LNCaP clone FGC (cell line): Measurements from ENCODE around the gene ZNF746.

ENCODE experiments used
- DNase-seq: peaks from one replicate; pipeline ENCODE4 v3.0.0-alpha.2; 2011; ENCODE audit warnings: low read depth
- H3K4me3 ChIP-seq: 2 replicates; pipeline ENCODE4 v1.5.1; 2011; ENCODE audit warnings: mild to moderate bottlenecking, low read depth, low read length, control low read depth
- CTCF ChIP-seq: IDR thresholded peaks from 2 replicates; pipeline ENCODE4 v1.5.1; 2012; ENCODE audit warnings: mild to moderate bottlenecking; ENCODE audit not compliant: control insufficient read depth, insufficient read depth; ENCODE audit errors: extremely low read depth

Gene ZNF746

DNA sequence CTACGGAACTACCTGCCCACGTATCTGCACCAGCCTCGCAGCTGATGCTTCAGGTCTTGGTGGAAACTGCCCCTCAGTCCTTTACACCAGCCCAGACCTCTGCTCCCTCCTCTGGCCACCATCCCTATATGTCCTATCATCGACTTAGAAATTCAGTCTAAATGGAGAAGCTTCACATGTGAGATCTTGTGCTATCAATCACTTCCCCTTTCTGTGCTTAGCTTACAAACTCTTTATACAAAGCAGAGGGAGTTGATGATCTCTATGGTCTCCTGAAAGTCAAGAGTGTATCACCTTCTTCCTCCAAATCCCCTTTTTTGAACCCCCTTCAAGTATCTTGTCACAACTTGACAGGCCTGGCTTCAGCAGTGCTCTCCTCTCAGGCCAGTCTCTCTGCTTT lies 67.4 kb downstream of the ZNF746 start:
- no peak for DNase-seq
- no peak overlapping the region for H3K4me3 ChIP-seq
- no peak for TF ChIP-seq CTCF

- TF ChIP-seq CTCF: no peak
- DNase-seq: no peak
- H3K4me3 ChIP-seq: no peak overlapping the region
These were observed 69.7 kb downstream of the ZNF746 start for GRCh38 chr7:149427893-149428292.

DNA sequence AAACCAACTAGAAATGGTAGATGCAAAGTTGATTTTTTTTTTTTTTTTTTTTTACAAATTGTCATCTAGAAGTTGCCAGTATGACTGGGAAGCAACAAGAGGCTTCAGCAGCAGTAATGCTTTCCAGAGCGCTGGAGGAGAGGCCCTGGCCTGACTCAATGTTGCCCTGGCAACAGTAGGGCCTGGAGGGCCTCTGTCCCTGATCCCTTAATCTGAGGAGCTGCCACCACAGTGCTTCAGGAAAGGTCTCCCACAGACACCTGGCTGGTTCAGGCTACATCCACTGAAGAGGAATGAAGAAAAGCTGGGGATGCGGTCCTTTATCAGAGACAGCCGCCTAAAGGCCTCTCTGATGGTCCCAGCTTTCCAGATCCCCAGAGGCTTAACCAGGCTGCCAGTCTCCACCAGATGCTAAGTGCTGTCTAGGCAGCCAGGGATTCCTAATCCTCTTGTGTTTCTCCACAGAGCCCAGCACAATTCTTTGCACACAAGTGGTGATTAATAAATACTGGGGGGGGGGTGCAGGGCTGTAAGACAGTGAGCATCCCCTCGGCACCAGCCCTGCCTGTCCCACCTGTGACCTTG lies 70.4 kb downstream of the ZNF746 start:
- DNase-seq: no peak
- TF ChIP-seq CTCF: no peak
- H3K4me3 ChIP-seq: no peak overlapping the region

DNA sequence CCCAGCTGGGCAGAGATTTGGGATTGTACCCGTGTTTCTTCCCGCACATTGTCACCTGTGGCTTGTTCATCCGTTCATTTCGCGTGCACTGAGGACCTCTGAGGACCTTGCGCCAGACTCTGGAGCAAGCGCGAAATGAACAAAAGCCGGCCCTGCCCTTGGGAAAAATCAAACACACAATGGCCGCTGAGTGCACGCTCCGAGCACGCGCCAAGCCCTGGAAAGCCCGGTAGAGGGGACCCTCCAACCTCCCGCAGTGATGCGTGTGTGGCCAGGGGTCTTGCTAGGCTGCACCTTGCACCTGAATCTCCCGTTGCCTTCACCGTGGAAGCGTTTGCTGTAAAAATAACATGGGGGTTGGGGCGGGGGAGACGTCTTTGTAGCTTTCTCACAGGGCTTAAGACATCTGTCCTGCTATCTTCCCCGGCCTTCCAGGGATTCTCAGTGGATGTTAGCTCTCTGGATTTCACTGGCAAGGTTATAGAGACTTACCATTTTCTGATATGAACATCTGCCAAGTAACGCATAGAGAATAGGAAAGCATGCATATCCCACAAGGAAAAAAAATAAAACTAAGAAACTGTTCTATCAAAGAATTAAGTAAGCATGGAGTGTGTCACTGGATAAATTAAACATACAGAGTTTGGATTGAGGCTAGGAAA lies 74.0 kb downstream of the ZNF746 start:
- DNase-seq: no peak
- no peak for TF ChIP-seq CTCF

DNA sequence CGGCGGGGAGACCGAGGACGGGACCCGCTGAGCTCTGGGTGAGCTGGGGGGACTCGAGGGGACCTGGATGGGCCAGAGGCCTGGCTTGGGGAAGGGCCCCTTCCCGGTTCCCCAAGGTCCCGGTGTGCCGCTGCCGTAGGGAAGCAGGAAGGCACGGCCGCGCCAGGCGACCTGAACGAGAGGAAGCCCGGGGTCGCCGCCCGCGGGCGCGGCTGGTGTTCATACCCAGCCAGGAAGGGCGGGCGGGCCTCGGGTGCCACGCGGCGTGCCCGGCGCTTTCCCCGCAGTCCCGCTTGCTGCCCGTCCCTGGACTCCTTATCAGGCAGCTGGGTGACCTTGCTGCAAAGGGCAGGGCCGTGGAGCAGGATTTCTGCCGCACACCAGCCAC lies 74.7 kb downstream of the ZNF746 start:
- H3K4me3 ChIP-seq: no peak overlapping the region
- no peak for DNase-seq
- TF ChIP-seq CTCF: no peak

More for the DNA sequence above, 74.0 kb downstream of the ZNF746 start:
- no peak overlapping the region for H3K4me3 ChIP-seq
